HCT116 (cell line): ENCODE measurements around the gene MAP1LC3B2. TPM values are rescaled to one million over a fixed set of nuclear protein-coding genes. Genes with fewer than 3 reads are reported as not detected.

Source experiments
- ATAC-seq: fragments of 200-7000 bp; cut with Tn5 transposase; 2 replicates; pipeline ENCODE4 v1.9.1; 2020; ENCODE audit warnings: mild to moderate bottlenecking, moderate library complexity
- BruUV-seq: library from RNA; stranded (reverse); fragments of 400-500 nt; replicated peaks from 2 replicates; lab custom pipeline; 2021; lab: Mats Ljungman, UMichigan
- CTCF ChIA-PET: fragments of 300-600 bp; sonication (Branson Sonifier 250); formaldehyde crosslinking; loops from one replicate; lab custom pipeline; 2021; ENCODE audit warnings: antibody characterized with exemption; lab: Charles Lee
- POLR2A ChIA-PET: fragments of 300-600, 350-600 bp; sonication (Branson Sonifier 250); formaldehyde crosslinking; loops from one replicate; lab custom pipeline; 2021; ENCODE audit warnings: antibody characterized with exemption; lab: Charles Lee
- RAD21 ChIA-PET, 2 experiments: fragments of 300-600 bp; sonication (Branson Sonifier 250); formaldehyde crosslinking; loops; one replicate each; lab custom pipeline; 2023; ENCODE audit warnings: low total read pairs in 2 of 2; ENCODE audit not compliant: uncharacterized antibody in 2 of 2, unreplicated experiment in 2 of 2, low non-redundant PET in 1 of 2; lab: Charles Lee
- DNase-seq: peaks from one replicate; pipeline ENCODE4 v3.0.0-alpha.2; 2010; ENCODE audit warnings: low read depth, low spot score
- H2AFZ ChIP-seq: fragments of 200-600 bp; shearing (Covaris generic), sonication (generic); 2 replicates; pipeline ENCODE4 v1.6.1; 2017; ENCODE audit warnings: low read depth, mixed run types, mixed read lengths, antibody characterized with exemption, low read length; ENCODE audit not compliant: poor library complexity, severe bottlenecking
- H3K27ac ChIP-seq: 2 replicates; pipeline ENCODE4 v1.5.1; 2012; ENCODE audit warnings: low read depth, low read length
- H3K27me3 ChIP-seq: fragments of 200-600 bp; sonication (generic); 2 replicates; pipeline ENCODE4 v1.6.1; 2016; ENCODE audit warnings: mixed run types, low read length, mixed read lengths; ENCODE audit not compliant: insufficient read depth
- H3K36me3 ChIP-seq, 2 experiments: fragments of 200-500 bp in 1 of 2; fragments of 200-600 bp in 1 of 2; sonication (Bioruptor generic) in 1 of 2; sonication (generic) in 1 of 2; 2 replicates each; pipeline versions ENCODE4 v1.5.1 to v1.6.1; 2014 to 2016; ENCODE audit warnings: low read length in 2 of 2, inconsistent platforms in 1 of 2, mixed read lengths in 1 of 2, mixed run types in 1 of 2; ENCODE audit not compliant: insufficient read depth in 2 of 2, control insufficient read depth in 1 of 2
- H3K4me1 ChIP-seq, 2 experiments: fragments of 200-600 bp in 1 of 2; sonication (generic) in 1 of 2; 2 replicates each; pipeline versions ENCODE4 v1.5.1 to v1.6.1; 2012 to 2017; ENCODE audit warnings: low read length in 2 of 2, inconsistent platforms in 1 of 2, mild to moderate bottlenecking in 1 of 2, mixed read lengths in 1 of 2, mixed run types in 1 of 2, moderate library complexity in 1 of 2; ENCODE audit not compliant: insufficient read depth in 2 of 2, control insufficient read depth in 1 of 2
- H3K4me2 ChIP-seq: fragments of 200-600 bp; sonication (generic); 2 replicates; pipeline ENCODE4 v1.6.1; 2017; ENCODE audit warnings: mixed run types, low read length, mixed read lengths
- H3K4me3 ChIP-seq, 2 experiments: fragments of 200-600 bp in 1 of 2; sonication (generic) in 1 of 2; replicated peaks in 1 of 2; 2 replicates each; pipeline ENCODE4 v1.5.1; 2011 to 2016; ENCODE audit warnings: low read length in 2 of 2, control low read depth in 1 of 2, low read depth in 1 of 2, mild to moderate bottlenecking in 1 of 2, mixed read lengths in 1 of 2, mixed run types in 1 of 2
- H3K79me2 ChIP-seq: fragments of 200-600 bp; sonication (generic); 2 replicates; pipeline ENCODE4 v1.6.1; 2017; ENCODE audit warnings: mild to moderate bottlenecking, mixed run types, low read length, moderate library complexity, mixed read lengths; ENCODE audit not compliant: insufficient read depth
- H3K9ac ChIP-seq: fragments of 200-600 bp; sonication (generic); 2 replicates; pipeline ENCODE4 v1.6.1; 2016; ENCODE audit warnings: low read length, mixed read lengths
- H3K9me2 ChIP-seq: fragments of 200-600 bp; sonication (generic), shearing (Covaris generic); 2 replicates; pipeline ENCODE4 v1.6.1; 2017; ENCODE audit warnings: mixed run types, mild to moderate bottlenecking, moderate library complexity; ENCODE audit not compliant: insufficient read depth
- H3K9me3 ChIP-seq, 2 experiments: fragments of 200-500 bp in 1 of 2; fragments of 200-600 bp in 1 of 2; sonication (Bioruptor generic) in 1 of 2; sonication (generic) in 1 of 2; 2 replicates each; pipeline ENCODE4 v1.6.1; 2014 to 2017; ENCODE audit warnings: low read length in 2 of 2, mixed read lengths in 2 of 2, inconsistent platforms in 1 of 2, low read depth in 1 of 2, mild to moderate bottlenecking in 1 of 2, mixed run types in 1 of 2, moderate library complexity in 1 of 2; ENCODE audit not compliant: control insufficient read depth in 1 of 2, insufficient read depth in 1 of 2
- H4K20me1 ChIP-seq: fragments of 200-600 bp; sonication (generic), shearing (Covaris generic); 2 replicates; pipeline ENCODE4 v1.6.1; 2017; ENCODE audit warnings: mixed run types, mild to moderate bottlenecking, moderate library complexity; ENCODE audit not compliant: insufficient read depth
- CBX3 ChIP-seq: IDR thresholded peaks from 2 replicates; pipeline ENCODE4 v1.6.1; 2012; ENCODE audit warnings: low read depth
- ELF1 ChIP-seq: IDR thresholded peaks from 2 replicates; pipeline ENCODE4 v1.6.1; 2012; ENCODE audit warnings: low read depth, borderline replicate concordance
- FOSL1 ChIP-seq: IDR thresholded peaks from 2 replicates; pipeline ENCODE4 v1.6.1; 2012; ENCODE audit warnings: low read depth
- JUND ChIP-seq: IDR thresholded peaks from 2 replicates; pipeline ENCODE4 v1.6.1; 2012
- SP1 ChIP-seq: IDR thresholded peaks from 2 replicates; pipeline ENCODE4 v1.6.1; 2012; ENCODE audit warnings: low read depth
- SRF ChIP-seq: IDR thresholded peaks from 2 replicates; pipeline ENCODE4 v1.6.1; 2012; ENCODE audit warnings: low read depth
- YY1 ChIP-seq: IDR thresholded peaks from 2 replicates; pipeline ENCODE4 v1.6.1; 2011; ENCODE audit warnings: low read length, low read depth, moderate library complexity, mild to moderate bottlenecking; ENCODE audit not compliant: insufficient replicate concordance; ENCODE audit errors: extremely low read depth
- ZFX ChIP-seq: fragments of 450-650 bp; IDR thresholded peaks from 2 replicates; pipeline ENCODE4 v1.6.1; 2017
- ZNF274 ChIP-seq: fragments of 200-500 bp; sonication (Bioruptor generic); IDR thresholded peaks from 2 replicates; pipeline ENCODE4 v1.6.1; 2014; ENCODE audit warnings: mild to moderate bottlenecking, low read depth, low read length, inconsistent platforms
- intact Hi-C: fragments of 100-400 bp; cut with micrococcal nuclease; formaldehyde crosslinking; loops from 2 replicates; pipeline ENCODE4 v1.10.0; 2022
- total RNA-seq: library from RNA; stranded (reverse); gene quantifications from one replicate; pipeline ENCODE4 v1.2.1, GENCODE V29; 2021; ENCODE audit not compliant: unreplicated experiment
- TF ChIP-seq, protein P1 (sequence below): IDR thresholded peaks from 2 replicates; pipeline ENCODE4 v1.6.1; 2012; ENCODE audit warnings: low read depth
- TF ChIP-seq, protein P2 (sequence below), 3 experiments: fragments of 200-600 bp in 1 of 3; sonication (generic) in 1 of 3; IDR thresholded peaks in 2 of 3; conservative IDR thresholded peaks in 1 of 3; 2 replicates each; pipeline ENCODE4 v1.5.1; 2012 to 2017; ENCODE audit warnings: low read depth in 2 of 3, low read length in 2 of 3, antibody characterized with exemption in 1 of 3, borderline replicate concordance in 1 of 3, control low read depth in 1 of 3, mild to moderate bottlenecking in 1 of 3, mixed read lengths in 1 of 3, mixed run types in 1 of 3, moderate library complexity in 1 of 3; ENCODE audit not compliant: insufficient read depth in 1 of 3

Gene MAP1LC3B2
- total RNA-seq, 1 experiment from 2014 or later, result 4.7 TPM

DNA sequence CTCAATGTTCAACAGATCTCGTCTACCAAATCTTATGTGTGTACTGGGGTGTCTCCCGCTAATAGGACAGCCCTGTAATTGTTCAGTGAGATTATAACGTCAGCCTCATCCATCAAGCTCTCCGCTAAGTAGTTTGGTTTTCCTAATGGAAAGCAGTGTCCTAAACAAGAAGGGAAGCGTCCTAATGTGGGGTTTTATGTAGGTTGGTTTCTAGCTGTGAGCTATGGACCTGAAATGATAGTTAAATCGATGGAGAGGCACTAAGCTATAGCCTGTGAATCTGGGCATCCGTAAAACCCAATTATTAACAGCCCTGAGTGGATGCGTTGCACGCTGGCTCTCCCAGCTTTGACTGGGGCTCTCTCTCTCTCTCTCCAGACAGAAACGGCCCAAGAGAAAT lies 9.2 kb upstream of the MAP1LC3B2 start:
- Histone ChIP-seq H3K9ac (no peak overlapping the region), H2AFZ (no peak overlapping the region), H4K20me1 (no peaks in the 10 kb centered on the region), H3K79me2 (no peaks in the 10 kb centered on the region), H3K36me3 (no peaks in the 10 kb centered on the region), H3K4me2 (no peak overlapping the region), H3K9me3 (no peaks in the 10 kb centered on the region), H3K27me3 (no peaks in the 10 kb centered on the region), H3K9me2 (no peaks in the 10 kb centered on the region), H3K4me3 (no peak overlapping the region), H3K27ac (no peak overlapping the region), H3K4me1 (peaks cover 0 to 11% of the 10 kb centered on the region in 2 experiments; a peak in 2 of 4 replicates)
- RAD21 ChIA-PET, result no interaction called here
- intact Hi-C loops, result no loop called here
- CTCF ChIA-PET, result no interaction called here
- no TSS peak for BruUV-seq
- ATAC-seq (no peak), DNase-seq (no peak)
- TF ChIP-seq ELF1 (no peak), SP1 (no peak), JUND (no peak), YY1 (no peak)
- TF ChIP-seq, protein P1, sequence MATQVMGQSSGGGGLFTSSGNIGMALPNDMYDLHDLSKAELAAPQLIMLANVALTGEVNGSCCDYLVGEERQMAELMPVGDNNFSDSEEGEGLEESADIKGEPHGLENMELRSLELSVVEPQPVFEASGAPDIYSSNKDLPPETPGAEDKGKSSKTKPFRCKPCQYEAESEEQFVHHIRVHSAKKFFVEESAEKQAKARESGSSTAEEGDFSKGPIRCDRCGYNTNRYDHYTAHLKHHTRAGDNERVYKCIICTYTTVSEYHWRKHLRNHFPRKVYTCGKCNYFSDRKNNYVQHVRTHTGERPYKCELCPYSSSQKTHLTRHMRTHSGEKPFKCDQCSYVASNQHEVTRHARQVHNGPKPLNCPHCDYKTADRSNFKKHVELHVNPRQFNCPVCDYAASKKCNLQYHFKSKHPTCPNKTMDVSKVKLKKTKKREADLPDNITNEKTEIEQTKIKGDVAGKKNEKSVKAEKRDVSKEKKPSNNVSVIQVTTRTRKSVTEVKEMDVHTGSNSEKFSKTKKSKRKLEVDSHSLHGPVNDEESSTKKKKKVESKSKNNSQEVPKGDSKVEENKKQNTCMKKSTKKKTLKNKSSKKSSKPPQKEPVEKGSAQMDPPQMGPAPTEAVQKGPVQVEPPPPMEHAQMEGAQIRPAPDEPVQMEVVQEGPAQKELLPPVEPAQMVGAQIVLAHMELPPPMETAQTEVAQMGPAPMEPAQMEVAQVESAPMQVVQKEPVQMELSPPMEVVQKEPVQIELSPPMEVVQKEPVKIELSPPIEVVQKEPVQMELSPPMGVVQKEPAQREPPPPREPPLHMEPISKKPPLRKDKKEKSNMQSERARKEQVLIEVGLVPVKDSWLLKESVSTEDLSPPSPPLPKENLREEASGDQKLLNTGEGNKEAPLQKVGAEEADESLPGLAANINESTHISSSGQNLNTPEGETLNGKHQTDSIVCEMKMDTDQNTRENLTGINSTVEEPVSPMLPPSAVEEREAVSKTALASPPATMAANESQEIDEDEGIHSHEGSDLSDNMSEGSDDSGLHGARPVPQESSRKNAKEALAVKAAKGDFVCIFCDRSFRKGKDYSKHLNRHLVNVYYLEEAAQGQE, result no peak
- POLR2A ChIA-PET, result interaction anchor here (1.5 kb wide), 1 partner anchor 44 kb away, joined by 3 read pairs; no protein-coding TSS in a partner anchor

DNA sequence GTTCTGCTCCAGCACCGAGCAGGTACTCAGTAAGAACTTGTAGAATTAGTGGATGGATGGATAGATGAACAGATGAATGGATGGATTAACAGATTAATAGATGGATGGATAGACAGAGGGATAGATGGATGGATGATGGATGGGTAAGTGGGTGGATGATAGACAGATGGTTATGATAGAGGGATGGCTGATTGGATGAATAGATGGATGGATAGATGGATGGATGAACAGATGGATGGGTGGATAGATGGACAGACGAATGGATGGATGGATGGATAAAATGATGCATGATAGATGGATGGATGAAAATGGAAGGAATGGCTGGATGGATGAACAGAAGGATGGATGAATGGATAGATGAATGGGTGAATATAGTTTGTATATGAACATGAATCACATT lies 8.0 kb upstream of the MAP1LC3B2 start:
- H3K9me2 ChIP-seq, result no peaks in the 10 kb centered on the region
- TF ChIP-seq, protein P2, sequence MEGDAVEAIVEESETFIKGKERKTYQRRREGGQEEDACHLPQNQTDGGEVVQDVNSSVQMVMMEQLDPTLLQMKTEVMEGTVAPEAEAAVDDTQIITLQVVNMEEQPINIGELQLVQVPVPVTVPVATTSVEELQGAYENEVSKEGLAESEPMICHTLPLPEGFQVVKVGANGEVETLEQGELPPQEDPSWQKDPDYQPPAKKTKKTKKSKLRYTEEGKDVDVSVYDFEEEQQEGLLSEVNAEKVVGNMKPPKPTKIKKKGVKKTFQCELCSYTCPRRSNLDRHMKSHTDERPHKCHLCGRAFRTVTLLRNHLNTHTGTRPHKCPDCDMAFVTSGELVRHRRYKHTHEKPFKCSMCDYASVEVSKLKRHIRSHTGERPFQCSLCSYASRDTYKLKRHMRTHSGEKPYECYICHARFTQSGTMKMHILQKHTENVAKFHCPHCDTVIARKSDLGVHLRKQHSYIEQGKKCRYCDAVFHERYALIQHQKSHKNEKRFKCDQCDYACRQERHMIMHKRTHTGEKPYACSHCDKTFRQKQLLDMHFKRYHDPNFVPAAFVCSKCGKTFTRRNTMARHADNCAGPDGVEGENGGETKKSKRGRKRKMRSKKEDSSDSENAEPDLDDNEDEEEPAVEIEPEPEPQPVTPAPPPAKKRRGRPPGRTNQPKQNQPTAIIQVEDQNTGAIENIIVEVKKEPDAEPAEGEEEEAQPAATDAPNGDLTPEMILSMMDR (IDR thresholded peaks at IDR 0.05 in 2 of 3, conservative IDR thresholded peaks at IDR 0.05 in 1 of 3; ENCODE audit: borderline replicate concordance in 1 of 3, insufficient read depth in 1 of 3, low read depth in 2 of 3, low read length in 2 of 3), result no peak
- no peak for TF ChIP-seq ELF1
- TF ChIP-seq CBX3, result no peak; the same call in 1 of the 2 replicates
- TF ChIP-seq ZFX, result no peak
- no peak for TF ChIP-seq SRF
- TF ChIP-seq JUND, result no peak
- TF ChIP-seq, protein P1, result no peak
- TF ChIP-seq ZNF274, result no peak
- no peak for TF ChIP-seq FOSL1

More for the DNA sequence above, 8.0 kb upstream of the MAP1LC3B2 start:
- ChIA-PET CTCF (no interaction called here), POLR2A (interaction anchor here (1.6 kb wide), 1 partner anchor 45 kb away, joined by 8 read pairs; no protein-coding TSS in a partner anchor), RAD21 (no interaction called here)
- intact Hi-C loops, result no loop called here
- H3K27ac ChIP-seq, result no peak overlapping the region
- no peak overlapping the region for H2AFZ ChIP-seq
- no peaks in the 10 kb centered on the region for H4K20me1 ChIP-seq
- no peaks in the 10 kb centered on the region for H3K36me3 ChIP-seq
- H3K4me1 ChIP-seq, result peaks cover 0 to 11% of the 10 kb centered on the region in 2 experiments; a peak in 2 of 4 replicates
- no peaks in the 10 kb centered on the region for H3K27me3 ChIP-seq
- H3K9me3 ChIP-seq, result no peaks in the 10 kb centered on the region
- BruUV-seq, result no TSS peak
- no peak overlapping the region for H3K4me3 ChIP-seq
- no peak overlapping the region for H3K9ac ChIP-seq
- ATAC-seq, result no peak
- H3K79me2 ChIP-seq, result no peaks in the 10 kb centered on the region
- DNase-seq, result no peak
- H3K4me2 ChIP-seq, result no peak overlapping the region
